HG03135 (cell line): ENCODE data around the gene RIPOR1.
A peak's percentile ranks its signal among the peaks of the same experiment; 100 is the strongest.

Source experiments
- ATAC-seq: cut with Tn5 transposase; IDR thresholded peaks from one replicate; pipeline ENCODE4 v1.9.1; 2021; ENCODE audit warnings: mild to moderate bottlenecking, moderate library complexity; ENCODE audit not compliant: unreplicated experiment

The RIPOR1 gene

DNA sequence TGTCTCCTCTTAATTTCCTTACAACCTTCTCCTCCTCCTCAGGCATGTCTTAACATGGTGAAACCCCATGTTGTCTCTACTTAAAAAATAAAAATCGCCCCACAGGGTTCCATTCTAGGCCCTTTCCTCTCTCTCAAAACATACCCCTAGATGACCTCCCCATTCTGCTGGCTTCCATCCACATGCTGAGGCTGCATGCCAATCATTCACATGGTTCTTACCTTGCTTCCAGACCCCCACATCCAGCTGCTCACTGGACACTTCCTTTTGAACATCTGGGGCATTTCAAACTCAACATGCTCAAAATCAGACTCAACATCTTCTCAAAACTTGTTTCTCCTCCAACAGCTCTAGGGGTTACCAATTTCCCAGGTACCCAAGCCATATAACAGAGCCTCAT is 21.3 kb downstream of the RIPOR1 start:
- ATAC-seq: no peak

DNA sequence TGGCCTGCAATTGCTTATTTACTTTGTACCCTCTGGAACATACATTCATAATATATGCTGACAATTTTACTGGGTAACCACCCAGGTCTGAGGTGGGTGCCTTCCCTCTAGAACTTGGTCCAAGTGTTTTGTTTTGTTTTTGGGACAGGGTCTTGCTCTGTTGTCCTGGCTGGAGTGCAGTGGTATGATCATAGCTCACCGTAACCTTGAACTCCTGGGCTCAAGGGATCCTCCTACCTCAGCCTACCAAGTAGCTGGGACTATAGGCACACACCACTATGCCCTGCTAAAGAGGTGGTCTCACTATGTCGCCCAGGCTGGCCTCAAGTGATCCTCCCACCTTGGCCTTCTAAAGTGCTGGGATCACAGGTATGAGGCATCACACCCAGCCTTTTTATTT is 22.5 kb downstream of the RIPOR1 start:
- ATAC-seq: no peak

DNA sequence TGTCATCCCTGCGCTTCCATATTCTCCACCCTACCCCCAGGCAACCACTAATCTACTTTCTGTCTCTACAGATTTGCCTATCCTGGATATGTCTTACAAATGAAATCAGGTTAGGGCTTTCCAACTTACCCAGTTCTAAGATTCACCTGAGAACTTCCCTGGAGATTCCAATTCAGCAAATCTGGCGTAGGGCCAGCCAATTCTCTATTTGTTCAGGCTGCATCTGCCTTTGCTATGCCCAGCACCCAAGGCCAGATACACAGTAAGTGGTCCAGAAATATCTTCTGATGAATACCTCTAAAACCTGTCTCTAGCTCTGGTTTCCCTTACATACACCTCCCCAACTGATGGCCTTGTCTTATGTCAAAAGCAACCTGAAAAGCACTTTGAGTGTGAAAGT is 23.3 kb downstream of the RIPOR1 start:
- ATAC-seq: no peak

DNA sequence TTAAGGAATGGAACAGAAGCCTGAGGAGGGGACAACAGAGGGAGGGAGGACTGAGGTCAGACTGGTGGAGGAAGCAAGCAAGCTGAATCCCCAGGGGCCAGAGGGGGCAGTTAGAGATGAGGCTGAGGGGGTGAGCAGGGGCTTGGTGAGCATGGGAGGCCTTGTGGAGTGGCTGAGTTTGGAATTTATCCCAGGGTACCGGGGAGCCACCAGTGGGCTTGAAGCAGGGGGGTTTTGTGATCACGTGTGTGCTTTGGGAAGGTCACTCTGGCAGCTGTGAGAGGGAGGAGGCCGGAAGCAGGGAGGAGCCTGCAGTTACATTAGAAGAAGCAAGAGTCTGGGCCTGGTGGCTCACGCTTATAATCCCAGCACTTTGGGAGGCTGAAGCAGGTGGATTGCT is 23.8 kb downstream of the RIPOR1 start:
- no peak for ATAC-seq

DNA sequence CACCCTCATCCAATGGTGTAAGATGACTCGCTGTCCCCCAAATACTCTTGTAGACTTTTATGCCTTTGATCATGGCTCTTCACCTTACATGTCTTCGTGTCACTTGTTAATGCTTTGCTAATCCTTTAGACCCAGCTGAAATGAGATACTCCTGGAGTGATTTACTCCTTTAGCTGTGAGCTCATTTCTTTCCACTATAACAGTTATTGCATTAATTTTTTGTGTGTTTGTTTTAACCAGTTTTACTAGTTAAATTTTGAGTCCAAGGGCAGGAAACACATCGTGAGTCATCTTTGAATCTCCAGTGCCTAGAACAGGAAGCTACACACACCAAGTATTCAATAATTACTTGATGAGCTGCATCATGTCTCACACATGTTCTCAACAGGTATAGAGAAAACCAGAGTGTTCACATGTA is 27.2 kb downstream of the RIPOR1 start:
- ATAC-seq: no peak

DNA sequence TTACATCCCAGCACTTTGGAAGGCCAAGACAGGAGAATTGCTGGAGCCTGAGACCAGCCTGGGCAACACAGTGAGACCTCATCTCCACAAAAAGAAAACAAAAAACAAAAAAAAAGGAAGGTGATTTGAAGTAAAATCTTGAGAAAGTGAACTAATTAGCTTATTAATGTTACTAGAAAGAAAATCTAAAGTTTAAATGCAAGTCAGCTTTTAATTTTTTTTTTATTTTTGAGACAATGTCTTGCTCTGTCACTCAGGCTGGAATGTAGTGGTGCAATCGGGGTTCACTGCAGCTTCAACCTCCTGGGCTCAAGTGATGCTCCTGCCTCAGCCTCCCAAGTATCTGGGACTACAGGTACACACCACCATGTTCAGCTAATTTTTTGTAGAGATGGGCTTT is 30.2 kb downstream of the RIPOR1 start:
- no peak for ATAC-seq

DNA sequence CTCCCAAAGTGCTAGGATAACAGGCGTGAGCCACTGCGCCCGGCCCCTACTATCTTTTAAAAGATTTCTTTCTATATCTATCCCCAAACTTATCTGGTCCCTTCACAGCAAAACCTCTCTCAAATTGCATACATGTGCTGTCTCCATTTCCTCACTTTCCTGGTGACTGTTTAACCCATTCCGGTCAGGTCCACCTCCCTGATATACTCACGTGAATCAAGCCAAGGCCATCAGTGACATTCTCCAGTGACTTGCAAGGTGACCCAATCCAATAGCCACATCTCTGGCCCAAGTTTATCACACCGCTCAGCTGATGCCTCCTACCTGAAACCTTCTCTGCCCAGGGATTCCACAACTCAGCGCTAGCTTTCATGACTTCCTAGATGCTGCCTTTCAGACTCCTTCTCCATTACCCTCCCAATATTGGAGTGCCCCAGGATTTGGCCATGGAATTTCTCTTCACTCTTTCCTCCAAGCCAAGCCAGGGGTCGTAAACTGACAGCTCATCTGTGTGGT is 32.3 kb downstream of the RIPOR1 start:
- no peak for ATAC-seq

DNA sequence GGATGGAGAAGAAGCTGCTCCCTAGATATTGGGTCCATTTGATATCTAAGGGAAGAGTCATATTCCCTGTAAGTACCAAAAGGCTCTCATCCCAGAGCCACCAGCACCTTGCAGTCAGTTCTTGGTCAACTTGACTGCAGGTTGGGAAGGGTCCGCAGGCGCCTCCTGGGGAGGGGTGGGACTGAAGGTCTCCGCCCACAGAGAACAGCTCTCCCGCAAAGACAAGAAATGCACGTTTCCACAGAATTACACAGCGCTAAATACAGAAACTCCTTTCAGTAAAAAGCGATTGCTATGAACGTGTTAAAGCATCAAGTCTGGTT is 32.8 kb downstream of the RIPOR1 start:
- no peak for ATAC-seq

DNA sequence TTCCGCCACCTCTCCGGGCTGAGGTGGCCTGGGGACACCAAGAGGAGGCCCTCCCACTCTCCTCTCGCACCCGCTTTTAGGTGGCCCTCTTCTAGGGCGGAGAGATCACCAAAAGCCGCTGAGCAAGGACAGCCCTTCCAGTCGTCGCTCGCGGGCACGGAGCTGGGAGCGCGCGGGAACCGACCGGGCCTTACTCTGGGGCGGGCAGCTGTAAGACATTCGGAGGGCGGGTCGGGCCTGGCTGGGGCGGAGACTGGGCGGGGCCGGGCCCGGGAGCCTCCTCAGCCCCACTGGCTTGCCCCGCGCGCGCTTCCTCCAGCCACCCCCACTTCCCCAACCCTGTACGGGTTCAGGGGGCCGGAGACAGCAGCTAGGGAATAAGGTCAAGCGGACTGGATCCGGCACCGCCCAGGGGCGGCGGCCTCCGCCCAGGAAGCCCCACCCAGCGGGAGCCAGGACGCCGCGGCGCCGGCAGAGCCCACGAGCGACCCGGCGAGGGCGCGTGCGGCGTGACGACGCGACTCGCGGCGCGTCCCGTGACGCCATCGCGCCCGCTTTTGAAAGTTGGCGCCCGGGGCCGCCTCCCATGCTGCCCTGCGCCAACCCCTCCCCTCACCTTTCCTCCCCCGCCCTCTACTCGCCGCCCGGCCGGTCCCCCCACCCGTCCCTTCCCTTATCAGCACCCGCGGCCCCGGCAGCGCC is 33.3 kb downstream of the RIPOR1 start:
- ATAC-seq: peak; percentile 78

DNA sequence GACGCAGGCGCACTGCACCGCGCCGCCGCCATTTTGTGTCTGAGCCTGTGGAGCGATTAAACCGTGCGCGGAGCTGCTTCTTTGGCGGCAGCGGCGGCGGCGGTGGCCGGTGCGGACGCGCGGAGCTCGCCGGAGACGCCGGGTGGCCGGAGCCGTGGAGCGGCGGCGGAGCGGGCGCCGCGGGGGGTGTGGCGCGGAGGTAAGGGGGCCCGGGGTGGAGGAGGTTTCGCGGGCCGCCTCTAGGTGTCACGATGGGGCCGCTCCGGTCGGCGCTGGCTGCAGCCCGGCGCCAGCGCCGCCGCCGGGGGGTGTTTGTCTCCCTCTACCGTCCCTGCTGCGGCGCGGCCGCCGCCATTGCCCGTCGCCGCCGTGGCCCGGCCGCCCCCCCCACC is 33.9 kb downstream of the RIPOR1 start, which contains the start of gene CTCF:
CTCF (plus strand) TSS at position 1 of the 392 bp plus-strand sequence. CDS start 48,307 bp downstream, outside the sequence.
- ATAC-seq: peak; percentile 53

DNA sequence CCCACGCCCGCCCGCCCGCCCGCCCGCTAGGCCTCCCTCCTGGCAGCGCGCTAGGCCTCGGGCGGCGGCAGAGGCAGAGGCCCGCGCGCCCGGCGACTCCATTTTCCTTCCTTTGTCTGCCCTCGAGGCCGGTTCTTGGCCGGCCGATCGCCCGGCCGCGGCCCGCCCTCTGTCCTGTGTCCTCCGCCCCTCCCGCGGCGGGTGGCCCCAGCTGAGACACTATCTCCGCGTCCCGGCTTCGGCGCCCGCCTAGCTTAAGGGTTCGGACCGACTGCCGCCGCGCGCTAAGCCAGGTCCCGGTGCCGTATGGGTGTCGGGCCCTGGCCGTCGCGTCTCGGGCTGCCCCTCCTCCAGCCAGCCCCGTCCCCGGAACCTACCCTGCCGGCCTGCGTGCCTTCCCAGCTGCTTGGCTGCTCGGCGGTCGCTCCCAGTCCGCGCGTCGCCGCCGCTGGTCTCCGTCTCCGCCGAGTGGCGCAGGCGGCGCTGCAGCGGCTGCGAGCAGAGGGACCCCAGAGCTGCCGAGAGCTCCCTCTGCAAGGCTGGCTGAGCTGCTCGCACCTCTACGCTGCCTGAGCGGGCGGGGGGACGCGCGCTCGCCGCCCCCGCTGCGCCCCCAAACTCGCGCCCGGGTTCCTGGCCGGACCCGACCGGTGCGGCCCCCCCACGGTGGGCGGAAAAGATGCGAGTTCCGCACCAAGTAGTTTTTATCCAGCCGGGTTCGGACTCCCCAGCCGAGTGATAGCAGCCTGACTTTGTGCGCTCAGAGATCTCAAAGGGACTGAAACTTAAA is 34.5 kb downstream of the RIPOR1 start:
- ATAC-seq: peak; percentile 14

DNA sequence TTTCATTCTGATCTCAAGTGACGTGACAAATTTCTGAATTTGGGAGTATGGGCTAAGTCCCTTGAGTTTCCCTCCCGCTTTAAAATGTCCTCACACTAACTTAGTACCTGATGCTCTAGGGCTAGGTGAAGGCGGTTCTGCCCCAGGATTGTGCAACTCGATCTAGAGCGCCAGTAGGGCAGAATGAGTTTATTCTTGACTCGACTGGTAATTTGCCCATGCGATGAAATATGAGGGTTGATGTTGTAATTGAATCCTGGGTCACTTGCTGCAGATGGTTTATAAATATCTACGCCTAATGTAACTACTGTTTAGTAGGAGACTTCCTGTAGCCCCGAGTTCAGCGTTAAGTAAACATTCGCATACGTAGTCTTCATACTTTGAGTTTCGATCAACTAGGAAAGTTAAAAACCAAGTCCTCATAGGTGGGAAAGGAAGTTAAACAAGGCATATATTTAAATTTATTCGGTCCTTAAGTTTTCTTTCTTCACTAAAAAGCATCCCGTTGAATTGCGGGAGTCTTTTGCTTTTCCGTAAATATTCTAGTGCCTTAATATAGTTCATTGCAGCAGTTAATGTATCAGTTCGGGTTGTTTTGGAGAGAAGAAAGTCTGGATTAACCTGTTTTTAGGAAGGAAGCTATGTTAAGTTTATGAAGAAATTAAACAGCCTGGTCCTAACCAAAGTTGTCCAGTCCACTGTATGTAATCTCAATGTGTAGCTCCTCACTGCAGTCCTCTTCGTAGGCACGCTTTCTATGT is 35.3 kb downstream of the RIPOR1 start:
- no peak for ATAC-seq

DNA sequence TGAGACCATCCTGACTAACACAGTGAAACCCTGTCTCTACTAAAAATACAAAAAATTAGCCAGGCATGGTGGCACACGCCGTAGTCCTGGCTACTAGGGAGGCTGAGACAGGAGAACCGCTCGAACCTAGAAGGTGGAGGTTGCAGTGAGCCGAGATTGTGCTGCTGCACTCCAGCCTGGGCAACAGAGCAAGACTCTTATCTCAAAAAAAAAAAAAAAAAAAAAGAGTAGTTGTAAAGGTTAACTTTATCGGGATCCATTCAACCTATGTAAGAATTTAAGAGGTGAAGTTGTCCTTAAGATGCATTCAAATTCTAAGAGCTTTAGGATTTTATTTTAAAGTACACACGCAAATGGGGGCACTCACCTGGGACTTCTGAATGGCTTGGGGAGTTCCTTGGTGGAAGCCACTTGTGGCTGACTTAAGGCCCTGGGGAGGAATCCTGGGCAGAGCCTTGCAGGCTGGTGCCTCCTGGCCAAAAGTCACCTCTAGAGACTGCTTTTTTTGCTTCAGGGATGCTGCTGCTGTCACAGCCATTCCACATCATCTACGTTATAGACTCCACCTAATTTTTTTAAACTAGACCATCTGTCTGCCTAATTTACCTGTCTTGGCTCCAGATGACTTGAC is 37.0 kb downstream of the RIPOR1 start:
- no peak for ATAC-seq

DNA sequence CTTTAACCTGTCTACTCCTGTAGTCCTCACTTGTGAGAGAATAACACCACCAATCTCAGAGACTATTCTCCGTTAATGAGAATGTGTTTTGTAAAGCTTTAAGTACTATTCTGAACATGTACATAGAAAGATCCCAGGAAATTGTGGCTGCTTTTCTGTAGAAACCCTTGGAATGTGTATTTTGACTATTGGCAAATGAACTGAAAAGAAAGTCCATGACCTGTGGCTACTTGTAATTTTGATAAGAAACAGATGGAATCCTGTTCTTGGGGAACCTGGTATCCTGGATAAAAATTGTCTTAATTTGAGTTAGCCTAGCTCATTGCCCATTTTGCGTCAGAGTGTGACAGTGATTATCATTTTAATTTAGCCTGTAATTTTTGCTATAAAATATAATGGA is 42.8 kb downstream of the RIPOR1 start:
- no peak for ATAC-seq

DNA sequence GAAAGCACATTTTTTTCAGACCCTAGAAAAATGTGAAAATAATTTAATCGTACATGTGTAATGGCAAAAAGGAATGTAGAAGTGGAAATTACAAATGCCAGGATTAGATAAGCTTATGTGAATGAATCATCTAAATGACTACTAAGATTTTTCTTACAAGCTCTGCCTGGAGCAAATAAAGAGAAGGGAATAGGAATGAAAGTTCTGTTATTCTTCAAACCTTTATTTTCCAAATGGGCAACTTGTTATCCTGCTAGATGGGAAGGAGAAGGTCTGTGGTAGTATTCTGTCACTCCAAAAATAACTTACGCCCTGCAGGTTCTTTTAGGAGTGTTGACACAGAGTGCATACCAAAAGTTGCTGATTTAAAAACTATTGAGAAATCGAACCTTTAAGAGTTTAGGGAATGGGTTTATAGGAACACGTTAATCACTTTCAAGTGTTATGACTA is 43.4 kb downstream of the RIPOR1 start:
- no peak for ATAC-seq

DNA sequence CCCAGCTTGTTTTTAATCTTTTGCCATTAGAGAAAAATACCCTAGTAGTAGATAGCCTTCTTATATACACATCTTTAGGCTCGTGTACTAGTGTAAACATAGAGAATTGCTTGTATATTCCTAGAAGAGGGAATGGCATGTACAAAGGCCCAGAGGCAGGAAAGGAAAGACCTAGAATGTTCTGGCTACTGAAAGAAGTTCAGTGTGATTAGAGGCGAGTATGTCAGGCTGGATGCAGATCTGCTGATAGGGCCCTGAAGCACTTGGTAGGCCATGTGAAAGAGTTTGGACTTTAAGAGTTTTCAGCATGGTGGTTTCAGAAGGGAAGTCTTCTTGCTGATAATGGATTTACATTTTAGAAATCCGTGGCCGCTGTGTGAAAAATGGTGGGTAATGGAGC is 51.1 kb downstream of the RIPOR1 start:
- ATAC-seq: no peak

DNA sequence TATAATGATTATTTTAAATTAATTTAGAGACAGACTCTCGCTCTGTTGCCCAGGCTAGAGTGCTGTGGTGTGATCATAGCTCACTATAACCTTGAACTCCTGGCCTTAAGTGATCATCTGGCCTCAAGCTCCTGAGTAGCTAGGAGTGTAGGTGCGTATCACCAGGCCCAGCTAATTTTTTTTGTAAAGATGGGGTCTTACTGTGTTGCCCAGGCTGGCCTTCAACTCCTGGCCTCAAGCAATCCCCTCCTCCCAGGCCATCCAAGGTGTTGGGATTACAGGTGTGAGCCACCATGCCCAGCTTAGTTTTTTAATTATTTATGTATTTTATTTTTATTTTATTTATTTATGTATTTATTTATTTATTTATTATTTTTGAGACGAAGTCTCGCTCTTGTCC is 51.6 kb downstream of the RIPOR1 start:
- ATAC-seq: no peak

DNA sequence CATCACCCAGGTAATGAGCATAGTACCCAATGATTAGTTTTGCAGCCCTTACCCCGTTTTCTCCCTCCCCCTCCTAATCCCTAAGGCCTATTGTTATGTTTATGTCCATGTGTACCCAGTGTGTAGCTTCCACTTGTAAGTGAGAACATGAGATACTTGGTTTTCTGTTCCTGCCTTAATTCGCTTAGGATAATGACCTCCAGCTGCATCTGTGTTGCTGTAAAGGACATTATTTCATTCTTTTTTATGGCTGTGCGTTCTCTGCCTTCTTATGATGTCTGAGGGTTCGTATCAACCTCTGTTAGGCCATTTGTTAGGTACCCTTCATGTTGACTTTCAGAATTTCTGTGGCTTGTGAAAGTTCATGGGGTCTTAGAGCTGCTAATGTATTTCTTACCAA is 64.7 kb downstream of the RIPOR1 start:
- ATAC-seq: no peak

DNA sequence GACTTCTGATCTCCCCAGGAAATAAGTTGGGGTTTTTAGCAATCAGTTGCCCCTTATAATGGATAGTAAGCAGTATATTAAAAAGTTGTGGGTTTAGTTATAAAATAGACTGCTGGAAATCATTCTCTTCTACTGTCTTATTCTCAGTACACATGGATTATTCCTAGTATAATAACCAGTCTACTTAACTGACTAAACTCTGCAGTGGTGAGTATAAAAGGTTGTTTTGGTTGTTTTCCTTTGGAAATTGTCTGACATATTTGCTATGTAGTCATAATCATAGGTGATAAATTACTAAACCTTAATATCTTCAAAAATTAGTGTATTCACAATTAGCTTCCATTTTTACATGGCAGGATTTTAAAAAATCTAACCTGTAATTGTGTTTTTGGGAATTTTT is 65.1 kb downstream of the RIPOR1 start:
- ATAC-seq: no peak

DNA sequence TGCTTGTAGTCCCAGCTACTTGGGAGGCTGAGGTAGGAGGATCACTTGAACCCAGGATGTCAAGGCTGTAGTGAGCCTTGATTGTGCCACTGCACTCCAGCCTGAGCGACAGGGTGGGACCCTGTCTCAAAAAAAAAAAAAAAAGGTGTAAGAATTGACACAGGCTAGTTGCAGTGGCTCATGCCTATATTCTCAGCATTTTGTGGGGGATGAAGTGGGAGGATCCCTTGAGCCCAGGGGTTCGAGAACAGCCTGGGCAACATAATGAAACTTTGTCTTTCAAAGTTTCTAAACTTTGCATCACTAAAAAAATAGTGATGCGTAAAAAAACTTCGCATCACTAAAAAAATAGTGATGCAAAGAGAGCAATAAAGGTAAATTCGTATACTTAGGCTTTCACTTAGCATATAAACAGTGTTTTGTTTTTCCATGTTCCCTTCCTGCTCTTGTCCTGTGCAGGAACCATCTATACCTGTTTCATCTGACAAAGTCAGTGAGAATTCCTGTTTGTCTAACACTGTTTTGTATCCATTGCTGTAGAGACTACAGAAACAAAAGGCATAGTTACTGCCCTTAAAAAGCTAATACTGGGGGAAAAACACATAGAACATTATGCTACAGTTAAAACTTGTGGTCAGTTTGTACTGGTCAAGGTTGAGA is 65.8 kb downstream of the RIPOR1 start:
- no peak for ATAC-seq

DNA sequence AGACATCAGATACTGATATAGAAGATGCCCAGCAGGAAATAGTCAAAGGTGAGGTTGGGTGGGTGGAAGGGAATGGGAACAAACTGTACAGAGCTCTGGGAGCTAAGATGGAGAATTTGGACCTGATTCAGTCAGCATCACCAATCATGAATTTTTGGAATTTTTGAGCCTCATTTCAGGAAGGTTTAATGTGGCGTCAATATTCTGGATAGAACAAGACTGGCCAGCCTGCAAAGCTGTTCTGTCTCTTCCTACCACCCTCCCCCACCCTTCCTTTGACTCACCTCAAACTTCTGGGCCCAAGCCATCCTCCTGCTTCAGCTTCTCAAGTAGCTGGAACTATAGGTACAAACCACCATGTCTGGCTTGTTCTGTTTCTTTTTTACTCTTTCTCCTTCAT is 66.3 kb downstream of the RIPOR1 start:
- no peak for ATAC-seq
